ENCODE data around the gene CRTC2. TPM values are rescaled to one million over a fixed set of nuclear protein-coding genes. Genes with fewer than 3 reads are reported as not detected.

CRTC2 gene
- total RNA-seq, 2 donors from 2014 or later = 22.6 to 92.7 TPM

GRCh38 chr1:153960206-153960605 is 1.8 kb upstream of the CRTC2 start:
- TF ChIP-seq CTCF (IDR thresholded peaks at IDR 0.05) = no peak
- Histone ChIP-seq H3K4me3 (no peak overlapping the region), H3K4me1 (ENCODE audit: control insufficient read depth in 1 of 2, low read depth in 2 of 2) (peaks cover 43 to 66% of the 10 kb centered on the region in 2 donors), H3K27me3 (replicated peaks; ENCODE audit: insufficient read depth) (no peaks in the 10 kb centered on the region), H3K9me3 (no peaks in the 10 kb centered on the region), H3K27ac (peak overlapping the region in 1 of 2 donors; percentile 31), H3K36me3 (peaks cover 8% of the 10 kb centered on the region)
- no peak for DNase-seq (ENCODE audit: low spot score)
- ATAC-seq (ENCODE audit: insufficient number of reproducible peaks, low FRiP score, low read depth) = no peak

- Histone ChIP-seq H3K4me3 (no peak overlapping the region), H3K4me1 (ENCODE audit: control insufficient read depth in 1 of 2, low read depth in 2 of 2) (peaks cover 41 to 63% of the 10 kb centered on the region in 2 donors), H3K27ac (peak overlapping the region; percentile 31 to 90), H3K9me3 (no peaks in the 10 kb centered on the region), H3K36me3 (peaks cover 13% of the 10 kb centered on the region), H3K27me3 (replicated peaks; ENCODE audit: insufficient read depth) (no peaks in the 10 kb centered on the region)
- no peak for TF ChIP-seq CTCF (IDR thresholded peaks at IDR 0.05)
- no peak for ATAC-seq (ENCODE audit: insufficient number of reproducible peaks, low FRiP score, low read depth)
- no peak for DNase-seq (ENCODE audit: low spot score)
Observed at GRCh38 chr1:153959454-153959853, 1.0 kb upstream of the CRTC2 start.

- Histone ChIP-seq H3K4me3 (peak overlapping the region; percentile 98), H3K9me3 (no peaks in the 10 kb centered on the region), H3K4me1 (ENCODE audit: control insufficient read depth in 1 of 2, low read depth in 2 of 2) (peaks cover 36 to 58% of the 10 kb centered on the region in 2 donors), H3K27me3 (replicated peaks; ENCODE audit: insufficient read depth) (no peaks in the 10 kb centered on the region), H3K27ac (peak overlapping the region; percentile 26 to 90), H3K36me3 (peaks cover 17% of the 10 kb centered on the region)
- DNase-seq (ENCODE audit: low spot score) (no peak), ATAC-seq (ENCODE audit: insufficient number of reproducible peaks, low FRiP score, low read depth) (no peak)
- no peak for TF ChIP-seq CTCF (IDR thresholded peaks at IDR 0.05)
Observed at GRCh38 chr1:153958961-153959260, 499 bp upstream of the CRTC2 start.

- Histone ChIP-seq H3K27ac (peak overlapping the region; percentile 84 to 90), H3K4me3 (peak overlapping the region; percentile 98), H3K27me3 (replicated peaks; ENCODE audit: insufficient read depth) (no peaks in the 10 kb centered on the region), H3K9me3 (no peaks in the 10 kb centered on the region), H3K36me3 (peaks cover 24% of the 10 kb centered on the region), H3K4me1 (ENCODE audit: control insufficient read depth in 1 of 2, low read depth in 2 of 2) (peaks cover 35 to 54% of the 10 kb centered on the region in 2 donors)
- TF ChIP-seq CTCF (IDR thresholded peaks at IDR 0.05) = no peak
- DNase-seq (ENCODE audit: low spot score) (no peak), ATAC-seq (ENCODE audit: insufficient number of reproducible peaks, low FRiP score, low read depth) (no peak)
Observed at GRCh38 chr1:153957744-153958110, 685 bp downstream of the CRTC2 start.

- Histone ChIP-seq H3K27me3 (replicated peaks; ENCODE audit: insufficient read depth) (no peaks in the 10 kb centered on the region), H3K36me3 (peaks cover 29% of the 10 kb centered on the region), H3K27ac (peak overlapping the region; percentile 84 to 90), H3K4me3 (peak overlapping the region; percentile 98), H3K4me1 (ENCODE audit: control insufficient read depth in 1 of 2, low read depth in 2 of 2) (peaks cover 31 to 49% of the 10 kb centered on the region in 2 donors), H3K9me3 (no peaks in the 10 kb centered on the region)
- ATAC-seq (ENCODE audit: insufficient number of reproducible peaks, low FRiP score, low read depth) (no peak), DNase-seq (ENCODE audit: low spot score) (no peak)
- no peak for TF ChIP-seq CTCF (IDR thresholded peaks at IDR 0.05)
Observed at GRCh38 chr1:153956997-153957715, 1.3 kb downstream of the CRTC2 start.

Measured in thoracic aorta (tissue), 2 donors.